Fibroblast of the aortic adventitia (primary cell): Measurements from ENCODE around the gene SLIT3. TPM values are rescaled to one million over a fixed set of nuclear protein-coding genes. Genes with fewer than 3 reads are reported as not detected.

Source experiments
- DNase-seq: peaks from one replicate; pipeline ENCODE4 v3.0.0-alpha.2; 2010; ENCODE audit warnings: low read depth
- H3K4me3 ChIP-seq: 2 replicates; pipeline ENCODE4 v1.5.1; 2011; ENCODE audit warnings: low read depth, mild to moderate bottlenecking, control low read depth, low read length, moderate library complexity
- CTCF ChIP-seq: IDR thresholded peaks from 2 replicates; pipeline ENCODE4 v1.5.1; 2011; ENCODE audit warnings: mild to moderate bottlenecking, low read length, control low read depth, inconsistent platforms; ENCODE audit not compliant: insufficient read depth
- total RNA-seq: library from RNA; depleted of rRNA; stranded (reverse); fragments of >200 nt; gene quantifications from 2 replicates; pipeline ENCODE4 v1.2.3, GENCODE V29; 2012; ENCODE audit warnings: low replicate concordance

SLIT3 gene
- total RNA-seq, 1 donor: 65.3 TPM

- DNase-seq: no peak
Observed at GRCh38 chr5:168869615-168870227, 431.2 kb downstream of the SLIT3 start.

GRCh38 chr5:168867241-168867640, 433.7 kb downstream of the SLIT3 start:
- DNase-seq: no peak
- TF ChIP-seq CTCF: no peak
- no peak overlapping the region for H3K4me3 ChIP-seq

More at GRCh38 chr5:168869615-168870227, 431.2 kb downstream of the SLIT3 start:
- H3K4me3 ChIP-seq: no peak overlapping the region
- TF ChIP-seq CTCF: no peak

- DNase-seq: no peak
- no peak overlapping the region for H3K4me3 ChIP-seq
- TF ChIP-seq CTCF: no peak
Observed at GRCh38 chr5:168865968-168866367, 435.0 kb downstream of the SLIT3 start.

GRCh38 chr5:168863021-168863420, 437.9 kb downstream of the SLIT3 start:
- no peak for DNase-seq
- no peak overlapping the region for H3K4me3 ChIP-seq
- no peak for TF ChIP-seq CTCF

- TF ChIP-seq CTCF: no peak
- no peak overlapping the region for H3K4me3 ChIP-seq
- DNase-seq: no peak
Observed at GRCh38 chr5:168860503-168860902, 440.4 kb downstream of the SLIT3 start.

- no peak for TF ChIP-seq CTCF
- DNase-seq: no peak
- H3K4me3 ChIP-seq: no peak overlapping the region
Observed at GRCh38 chr5:168860081-168860480, 440.9 kb downstream of the SLIT3 start.

GRCh38 chr5:168859471-168859870, 441.5 kb downstream of the SLIT3 start:
- no peak for TF ChIP-seq CTCF
- no peak overlapping the region for H3K4me3 ChIP-seq
- no peak for DNase-seq
